GM12891 (cell line): ENCODE measurements around the gene BRD3.
"Not testable (repeated sequence)": the region's sequence is repeated elsewhere in the genome, so short reads cannot be mapped to it uniquely, and the experiment has no call there.

Experiments
- POLR2A ChIP-seq: IDR thresholded peaks from 2 replicates; pipeline ENCODE4 v1.6.1; 2011; ENCODE audit warnings: low read depth, low read length, control low read depth
- POLR2AphosphoS5 ChIP-seq: IDR thresholded peaks from 2 replicates; pipeline ENCODE4 v1.6.1; 2011; ENCODE audit warnings: low read depth, low read length, control low read depth
- TAF1 ChIP-seq: IDR thresholded peaks from 2 replicates; pipeline ENCODE4 v1.6.1; 2011; ENCODE audit warnings: low read depth, low read length, control low read depth

DNA sequence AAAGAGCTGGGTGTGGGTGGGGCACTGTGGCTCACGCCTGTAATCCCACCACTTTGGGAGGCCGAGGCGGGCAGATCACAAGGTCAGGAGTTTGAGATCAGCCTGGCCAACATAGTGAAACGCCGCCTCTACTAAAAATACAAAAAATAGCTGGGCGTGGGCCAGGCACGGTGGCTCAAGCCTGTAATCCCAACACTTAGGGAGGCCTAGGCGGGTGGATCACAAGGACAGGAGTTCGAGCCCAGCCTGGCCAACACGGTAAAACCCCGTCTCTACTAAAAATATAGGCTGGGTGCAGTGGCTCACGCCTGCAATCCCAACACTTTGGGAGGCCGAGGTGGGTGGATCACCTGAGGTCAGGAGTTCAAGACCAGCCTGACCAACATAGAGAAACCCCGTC lies 79.1 kb downstream of the BRD3 start:
- not testable (repeated sequence) for TF ChIP-seq TAF1, POLR2AphosphoS5, POLR2A
